Lower leg skin (tissue), 3 donors: ENCODE measurements around the gene SHROOM3.

Experiments
- CTCF ChIP-seq, 3 donors: fragments of 450-650 bp; IDR thresholded peaks; one replicate each; pipeline ENCODE4 v1.5.1; 2016; ENCODE audit warnings: antibody characterized with exemption in 3 of 3, mild to moderate bottlenecking in 3 of 3, moderate library complexity in 2 of 3
- POLR2A ChIP-seq, 2 donors: fragments of 450-650 bp; IDR thresholded peaks; one replicate each; pipeline ENCODE4 v1.6.1; 2016 to 2017; ENCODE audit warnings: antibody characterized with exemption in 2 of 2, mild to moderate bottlenecking in 1 of 2, moderate library complexity in 1 of 2

- TF ChIP-seq CTCF (IDR thresholded peaks at IDR 0.05) (no peak), POLR2A (IDR thresholded peaks at IDR 0.05) (no peak)
Measured at GRCh38 chr4:76725039-76725438, 290.0 kb downstream of the SHROOM3 start.
